KG1 (cell line): ENCODE results near the gene CCM2.

Source experiments
- DNase-seq: peaks from one replicate; lab custom pipeline; 2025; lab: John Stamatoyannopoulos, UW

The CCM2 gene

GRCh38 chr7:44969049-44969700 lies 30.8 kb upstream of the CCM2 start:
- no peak for DNase-seq

DNA sequence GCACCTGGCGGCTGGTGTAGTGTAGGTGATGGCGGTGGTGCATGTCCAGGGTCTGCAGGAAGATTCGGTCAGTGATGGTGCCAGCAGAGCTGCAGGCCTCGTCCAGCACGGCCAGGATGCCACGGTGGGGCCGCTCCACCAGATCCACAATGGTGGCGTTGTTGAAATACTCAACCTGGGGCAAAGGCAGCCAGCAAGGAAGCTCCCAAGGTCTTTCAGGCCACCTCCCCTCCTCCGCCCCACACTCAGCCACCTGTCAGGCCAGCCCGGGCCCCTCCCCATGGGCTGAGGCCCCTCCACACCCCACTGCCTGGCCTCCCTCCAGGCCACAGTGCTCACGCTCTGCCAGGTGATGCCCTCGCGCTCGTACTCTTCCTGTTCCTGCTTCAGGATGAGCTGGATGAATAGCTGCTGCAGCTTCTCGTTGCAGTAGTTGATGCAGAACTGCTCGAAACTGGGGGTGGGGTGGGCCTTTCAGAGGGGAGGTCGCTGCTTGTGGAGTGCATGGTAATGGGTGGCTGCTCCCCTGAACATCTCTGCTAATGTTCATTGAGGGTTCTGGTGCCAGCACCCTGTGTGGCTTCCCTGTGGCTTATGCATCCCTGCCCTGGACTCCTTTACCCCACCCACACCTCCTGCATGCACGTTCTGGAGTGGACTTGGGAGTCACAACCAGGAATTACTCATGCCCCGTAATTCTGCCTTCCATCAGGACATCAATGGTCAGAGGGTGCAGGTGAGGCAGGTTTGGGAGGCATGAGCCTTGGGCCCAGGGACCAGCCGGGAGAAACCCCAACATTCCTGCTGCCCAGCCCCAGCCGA lies 30.1 kb upstream of the CCM2 start:
- DNase-seq: no peak

- no peak for DNase-seq
These were observed 29.4 kb upstream of the CCM2 start for GRCh38 chr7:44970523-44971051.

GRCh38 chr7:44971188-44971901 lies 28.7 kb upstream of the CCM2 start:
- no peak for DNase-seq

GRCh38 chr7:44971902-44972441 lies 28.0 kb upstream of the CCM2 start:
- no peak for DNase-seq

- DNase-seq: no peak
These were observed 27.4 kb upstream of the CCM2 start for GRCh38 chr7:44972562-44972961.

DNA sequence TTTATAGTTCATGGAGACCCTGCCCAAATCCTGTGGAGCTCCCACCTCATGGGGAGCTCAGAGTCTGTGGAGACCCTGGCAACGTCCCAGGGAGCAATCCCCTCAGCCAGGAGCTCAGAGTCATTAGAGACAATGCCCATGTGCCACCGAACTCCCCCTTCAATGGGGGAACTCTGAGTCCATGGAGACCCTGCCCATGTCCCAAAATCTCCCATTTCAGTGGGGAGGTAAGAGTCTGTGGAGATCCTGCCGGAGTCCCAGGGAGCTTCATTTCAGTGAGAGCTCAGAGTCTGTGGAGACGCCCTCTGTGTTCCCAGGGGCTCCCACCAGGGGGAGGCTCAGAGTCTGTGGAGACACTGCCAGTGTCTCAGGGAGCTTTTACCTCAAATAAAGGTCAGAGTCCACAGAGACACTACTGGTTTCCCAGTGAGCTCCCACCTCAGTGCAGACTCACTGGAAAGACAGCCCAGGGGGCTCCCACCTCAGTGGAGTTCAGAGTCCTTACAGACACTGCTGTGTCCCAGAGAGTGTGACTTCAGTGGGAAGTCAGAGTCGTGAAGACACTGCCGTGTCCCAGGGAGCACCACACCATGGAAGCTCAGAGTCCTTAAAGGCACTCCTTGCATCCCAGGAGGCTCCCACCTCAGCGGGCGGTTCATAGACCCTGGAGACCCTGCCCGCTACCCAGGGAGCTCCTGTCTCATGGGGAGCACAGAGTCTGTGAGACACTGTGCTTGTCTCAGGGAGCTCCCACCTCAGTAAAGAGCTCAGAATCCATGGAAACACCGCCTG lies 26.2 kb upstream of the CCM2 start:
- no peak for DNase-seq

GRCh38 chr7:44974549-44974948 lies 25.5 kb upstream of the CCM2 start:
- DNase-seq: no peak

DNA sequence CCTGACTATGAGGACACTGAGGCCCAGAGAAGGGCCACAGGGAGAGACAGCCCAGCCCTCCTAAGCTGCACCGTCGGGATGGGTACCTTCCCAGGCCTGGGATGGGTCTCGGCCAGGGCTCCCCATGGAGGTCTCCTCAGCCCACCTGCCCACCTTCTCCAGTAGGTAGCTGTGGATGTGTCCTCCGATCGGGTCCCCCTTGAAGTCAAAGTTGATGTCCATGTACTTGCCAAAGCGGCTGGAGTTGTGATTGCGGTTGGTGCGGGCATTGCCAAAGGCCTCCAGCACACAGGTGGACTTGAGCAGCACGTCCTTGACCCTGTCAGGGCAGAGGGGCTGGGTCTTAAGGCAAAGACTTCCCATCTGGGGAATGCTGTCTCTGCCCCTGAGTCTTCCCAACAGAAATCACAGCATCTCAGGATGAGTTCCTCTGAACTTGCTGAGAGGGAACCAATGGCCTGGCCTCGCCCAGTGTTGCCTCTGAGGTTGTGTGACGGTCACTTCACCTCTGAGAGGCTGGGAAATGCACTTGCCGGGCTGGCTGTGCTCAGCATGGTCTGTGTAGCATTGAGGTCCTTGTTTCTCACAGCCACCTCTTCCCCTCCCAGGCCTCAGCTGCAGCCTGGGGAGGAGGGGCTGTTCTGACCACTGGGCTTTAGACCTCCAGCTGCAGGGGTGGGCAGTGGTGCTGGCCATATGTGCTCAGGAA lies 24.5 kb upstream of the CCM2 start:
- DNase-seq: no peak

DNA sequence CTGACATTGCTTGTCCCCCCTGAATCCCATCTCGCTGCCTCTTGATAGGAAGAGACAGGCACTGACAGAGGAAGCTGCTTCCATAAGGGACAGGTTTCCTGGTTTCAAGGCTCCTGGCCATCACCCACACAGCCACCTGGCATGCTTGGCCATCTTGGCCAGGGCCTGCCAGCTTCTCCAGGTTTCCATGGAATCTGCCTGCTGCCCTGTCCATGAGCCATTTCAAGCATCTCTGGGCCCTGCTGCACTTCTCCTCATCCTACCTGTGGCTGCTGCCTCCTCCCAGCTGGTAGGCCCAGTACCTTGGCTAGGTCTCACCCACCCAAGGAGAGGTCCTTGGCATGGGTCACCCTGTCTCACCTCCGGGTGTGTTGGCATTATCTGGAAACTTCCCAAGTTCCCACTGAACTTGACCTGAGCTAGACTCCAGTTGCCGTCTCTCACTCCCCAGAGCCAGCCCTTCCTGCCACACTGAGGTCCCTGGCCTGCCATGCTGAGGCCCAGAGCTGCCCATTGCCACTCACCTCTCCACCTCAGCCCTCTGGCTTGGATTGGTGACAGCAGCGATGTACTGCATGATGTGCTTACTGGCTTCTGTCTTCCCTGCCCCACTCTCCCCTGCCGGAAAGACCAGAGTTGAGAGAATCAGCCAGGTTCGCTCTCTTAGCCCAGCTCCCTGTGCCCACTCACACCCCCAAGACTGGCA lies 23.8 kb upstream of the CCM2 start:
- DNase-seq: no peak

- DNase-seq: no peak
These were observed 23.2 kb upstream of the CCM2 start for GRCh38 chr7:44976746-44977196.

DNA sequence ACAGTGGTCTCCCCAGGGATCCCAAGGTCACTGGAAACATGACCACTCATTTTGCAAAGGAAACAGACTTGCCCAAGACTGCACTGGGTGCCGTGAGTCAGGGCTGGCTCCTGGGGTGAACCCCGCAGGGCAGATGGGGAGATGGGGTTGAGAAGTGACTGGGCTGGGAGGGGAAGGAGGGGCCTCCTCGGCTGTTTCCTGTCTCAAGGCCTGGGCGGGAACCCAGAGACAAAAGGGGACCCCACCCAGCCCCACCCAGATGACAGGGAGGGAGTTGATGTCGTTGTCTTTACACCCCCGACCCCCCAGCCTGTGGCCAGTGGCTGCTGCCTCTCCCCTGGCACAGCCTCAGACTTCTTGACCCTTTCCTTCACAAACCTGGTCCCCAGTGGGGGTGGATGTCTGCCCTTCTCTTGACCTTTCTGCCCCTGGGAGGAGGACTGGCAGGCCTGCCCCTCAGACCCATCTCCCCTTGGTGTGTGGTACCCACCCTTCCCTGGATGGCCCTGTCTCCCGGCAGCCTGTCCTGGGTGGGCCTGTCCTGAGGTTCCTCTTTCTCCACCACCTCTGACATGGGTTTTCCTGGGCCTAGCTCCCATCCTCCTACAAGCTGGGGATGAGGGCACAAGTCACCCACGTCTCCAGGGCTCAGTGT lies 22.6 kb upstream of the CCM2 start:
- peak; percentile 34 for DNase-seq

GRCh38 chr7:44977959-44978335 lies 22.1 kb upstream of the CCM2 start:
- DNase-seq: no peak

DNA sequence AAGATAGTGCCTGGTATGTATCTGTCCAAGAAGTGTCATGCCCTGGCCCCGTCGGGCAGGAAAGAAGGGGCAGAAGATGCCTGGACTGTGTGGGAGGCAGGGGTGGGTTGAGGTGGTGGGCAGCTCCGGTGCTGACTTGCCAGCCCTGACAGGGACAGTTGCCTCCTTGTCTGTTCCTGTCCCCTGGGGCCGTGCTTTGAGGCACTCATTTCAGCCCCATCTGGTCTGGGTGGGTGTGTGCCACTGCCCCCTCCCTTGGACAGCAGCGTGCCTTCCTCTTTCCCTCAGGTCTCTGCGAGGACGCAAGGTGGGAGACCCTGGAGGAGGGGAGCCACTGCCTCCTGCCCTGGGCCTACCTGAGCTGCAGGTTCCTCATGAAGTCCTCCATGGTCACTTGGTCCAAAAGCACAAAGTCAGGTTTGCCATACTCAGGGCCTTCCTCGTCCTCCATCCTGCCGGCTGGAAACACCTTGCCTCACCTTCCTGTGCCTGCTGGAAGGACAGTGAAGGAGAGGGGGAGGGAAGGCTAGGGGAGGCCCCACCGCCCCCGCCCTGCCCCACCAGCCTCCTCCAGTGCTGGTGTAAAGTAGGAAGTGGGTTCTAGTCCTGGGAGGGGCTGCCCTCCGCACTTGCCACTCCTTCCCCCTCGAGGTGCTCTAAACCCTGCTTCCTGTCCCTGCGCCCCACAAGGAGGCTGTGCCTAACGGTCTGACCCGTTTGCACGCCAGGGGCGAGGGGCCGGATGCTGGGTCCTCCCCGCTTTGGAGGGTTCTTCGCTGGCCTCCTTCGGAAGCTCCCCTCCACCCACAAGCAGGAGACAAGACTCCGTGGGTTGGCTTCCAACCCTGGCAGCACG lies 21.3 kb upstream of the CCM2 start, which contains the start of gene MYO1G:
MYO1G (minus strand) TSS at position 505 of the 856 bp plus-strand sequence; CDS start at position 451, 54 bp downstream.
- DNase-seq: peak; percentile 73

DNA sequence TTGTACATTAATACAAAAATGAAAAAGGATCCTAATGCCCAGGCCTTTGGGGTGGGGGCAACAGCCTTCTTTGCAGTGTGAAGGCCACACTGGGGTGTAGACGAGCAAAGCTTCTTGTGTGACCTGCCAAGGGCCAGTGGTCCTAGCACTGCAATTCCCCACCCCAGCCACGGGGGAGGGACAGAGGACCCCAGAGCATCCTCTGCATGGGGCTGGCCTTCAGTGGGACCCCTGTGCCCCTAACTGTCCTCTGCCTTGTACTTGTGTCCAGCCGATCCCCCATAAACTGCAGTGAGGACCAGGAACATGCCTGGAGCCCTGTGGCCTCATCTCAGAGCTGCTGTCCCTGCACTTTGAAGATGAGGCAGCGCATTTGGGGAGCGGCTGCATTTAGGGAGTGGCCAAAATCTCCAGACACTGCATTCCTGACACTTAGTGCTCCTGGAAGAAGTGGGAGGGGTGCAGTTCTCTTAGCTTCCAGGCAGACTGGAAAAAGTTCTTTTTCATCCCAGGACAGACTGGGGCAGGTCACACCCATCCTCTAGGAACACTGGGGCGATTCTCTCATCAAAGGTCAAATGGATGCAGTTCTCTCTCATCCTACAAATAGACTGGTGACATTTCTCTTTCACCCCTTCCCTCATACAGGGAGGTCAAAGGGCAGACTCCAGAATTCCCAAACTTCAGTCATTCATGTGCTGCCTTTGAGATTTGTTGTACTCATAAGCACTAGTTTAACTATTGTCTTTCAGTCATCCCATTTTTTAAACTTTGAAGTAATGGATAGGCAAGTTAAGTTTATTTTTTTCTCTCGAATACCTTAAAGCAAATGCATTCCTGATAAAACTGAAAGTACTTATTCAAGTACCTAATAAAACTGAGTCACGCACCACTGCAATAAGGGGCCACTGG lies 20.3 kb upstream of the CCM2 start:
- DNase-seq: no peak

- DNase-seq: no peak
These were observed 19.5 kb upstream of the CCM2 start for GRCh38 chr7:44980393-44981034.
